Mesendoderm (in vitro differentiated cells): ENCODE data around the gene PAQR6. TPM values are rescaled to one million over a fixed set of nuclear protein-coding genes. Genes with fewer than 3 reads are reported as not detected.
A peak's percentile ranks its signal among the peaks of the same experiment; 100 is the strongest.

Source experiments
- DNase-seq: peaks from one replicate; pipeline ENCODE4 v3.0.0; 2013
- H2AK5ac ChIP-seq: 2 replicates; pipeline ENCODE4 v1.6.1; 2013; ENCODE audit warnings: low read length, inconsistent platforms
- H2BK120ac ChIP-seq: 2 replicates; pipeline ENCODE4 v1.6.1; 2013; ENCODE audit warnings: low read depth, mild to moderate bottlenecking, low read length, moderate library complexity, mixed read lengths
- H2BK15ac ChIP-seq: replicated peaks from 2 replicates; pipeline ENCODE4 v1.6.1; 2013; ENCODE audit warnings: low read depth, mild to moderate bottlenecking, moderate library complexity
- H2BK5ac ChIP-seq: 2 replicates; pipeline ENCODE4 v1.6.1; 2013; ENCODE audit warnings: low read length, inconsistent platforms
- H3K18ac ChIP-seq: 2 replicates; pipeline ENCODE4 v1.6.1; 2013; ENCODE audit warnings: mild to moderate bottlenecking, low read length, mixed read lengths
- H3K23ac ChIP-seq: one replicate; pipeline ENCODE4 v1.6.1; 2013; ENCODE audit warnings: low read length
- H3K27ac ChIP-seq: 2 replicates; pipeline ENCODE4 v1.5.1; 2013; ENCODE audit warnings: low read depth, mild to moderate bottlenecking, inconsistent platforms, low read length, moderate library complexity
- H3K27me3 ChIP-seq: 2 replicates; pipeline ENCODE4 v1.6.1; 2013; ENCODE audit warnings: low read length, control low read depth, mild to moderate bottlenecking, inconsistent platforms; ENCODE audit not compliant: insufficient read depth, poor library complexity
- H3K36me3 ChIP-seq: 2 replicates; pipeline ENCODE4 v1.6.1; 2013; ENCODE audit warnings: low read length, inconsistent platforms; ENCODE audit not compliant: control insufficient read depth, insufficient read depth
- H3K4ac ChIP-seq: one replicate; pipeline ENCODE4 v1.6.1; 2013; ENCODE audit warnings: low read depth, mild to moderate bottlenecking, low read length, moderate library complexity
- H3K4me1 ChIP-seq: 2 replicates; pipeline ENCODE4 v1.6.1; 2013; ENCODE audit warnings: low read depth, low read length, inconsistent platforms; ENCODE audit not compliant: control insufficient read depth
- H3K4me2 ChIP-seq: 2 replicates; pipeline ENCODE4 v1.6.1; 2013; ENCODE audit warnings: low read length
- H3K4me3 ChIP-seq: 2 replicates; pipeline ENCODE4 v1.5.1; 2013; ENCODE audit warnings: mild to moderate bottlenecking, low read length
- H3K56ac ChIP-seq: one replicate; pipeline ENCODE4 v1.6.1; 2013; ENCODE audit warnings: low read length
- H3K79me1 ChIP-seq: 2 replicates; pipeline ENCODE4 v1.6.1; 2013; ENCODE audit warnings: low read length, inconsistent platforms
- H3K79me2 ChIP-seq: 2 replicates; pipeline ENCODE4 v1.6.1; 2013; ENCODE audit warnings: mild to moderate bottlenecking, low read length; ENCODE audit not compliant: control insufficient read depth, insufficient read depth
- H3K9ac ChIP-seq: 2 replicates; pipeline ENCODE4 v1.6.1; 2013; ENCODE audit warnings: low read length, inconsistent platforms
- H4K5ac ChIP-seq: one replicate; pipeline ENCODE4 v1.6.1; 2013; ENCODE audit warnings: low read length
- H4K8ac ChIP-seq: one replicate; pipeline ENCODE4 v1.6.1; 2013; ENCODE audit warnings: low read depth, mild to moderate bottlenecking, control low read depth, low read length, moderate library complexity
- WGBS: extraction: QIAGEN DNeasy Blood & Tissue Kit; methylation state at CpG from one replicate; pipeline ENCODE4 v1.1.7; 2013; ENCODE audit warnings: low lambda C conversion rate, missing lambda C conversion rate; ENCODE audit not compliant: insufficient coverage; ENCODE audit errors: extremely low coverage; 5-methylcytosine and 5-hydroxymethylcytosine counted together
- polyA plus RNA-seq, 2 experiments: library from polyadenylated mRNA; stranded (reverse); fragments of 200-250 nt; gene quantifications; one replicate each; pipeline ENCODE4 v1.2.3, GENCODE V29; 2013

Gene PAQR6
- 2.7 TPM for polyA plus RNA-seq (2013, experiment 1 of 2)
- 3.0 TPM for polyA plus RNA-seq (2013, experiment 2 of 2)

- Histone ChIP-seq H2BK15ac (no peak within 1 kb of the TSS), H3K56ac (no peak within 1 kb of the TSS), H3K79me1 (no peaks in the 10 kb centered on the region), H3K27ac (no peak within 1 kb of the TSS), H2BK120ac (no peak within 1 kb of the TSS), H3K36me3 (peaks cover 9% of the 10 kb centered on the region), H3K4me1 (no peaks in the 10 kb centered on the region), H3K4me3 (no peak within 1 kb of the TSS), H3K18ac (no peak within 1 kb of the TSS), H4K8ac (no peak within 1 kb of the TSS), H2AK5ac (no peak within 1 kb of the TSS), H4K5ac (no peak within 1 kb of the TSS), H2BK5ac (no peak within 1 kb of the TSS), H3K9ac (no peak within 1 kb of the TSS), H3K27me3 (no peaks in the 10 kb centered on the region), H3K4ac (no peak within 1 kb of the TSS), H3K79me2 (no peaks in the 10 kb centered on the region), H3K23ac (no peak within 1 kb of the TSS), H3K4me2 (no peak within 1 kb of the TSS)
- no CpG with 5 or more reads among the region's 16 CpGs for WGBS
- DNase-seq = no peak
Measured at GRCh38 chr1:156247460-156248322, at the start of gene PAQR6. Gene PAQR6, minus strand, starts transcription at chr1:156248056. Its CDS starts 1,325 bp downstream, at chr1:156246731.

- H3K9ac ChIP-seq = peak within 1 kb of the TSS; percentile 83
- peak within 1 kb of the TSS; percentile 73 for H2AK5ac ChIP-seq
- H3K4me2 ChIP-seq = peak within 1 kb of the TSS; percentile 57
- H2BK5ac ChIP-seq = no peak within 1 kb of the TSS
- peaks cover 5% of the 10 kb centered on the region for H3K4me1 ChIP-seq
- peak within 1 kb of the TSS; percentile 9 for H4K5ac ChIP-seq
- H2BK15ac ChIP-seq = no peak within 1 kb of the TSS
- WGBS = no CpG with 5 or more reads among the region's 17 CpGs
- no peaks in the 10 kb centered on the region for H3K79me2 ChIP-seq
- DNase-seq = peak; percentile 45
- no peak within 1 kb of the TSS for H3K27ac ChIP-seq
- no peak within 1 kb of the TSS for H3K23ac ChIP-seq
- no peak within 1 kb of the TSS for H2BK120ac ChIP-seq
- no peaks in the 10 kb centered on the region for H3K27me3 ChIP-seq
- H3K56ac ChIP-seq = peak within 1 kb of the TSS; percentile 83
- H3K36me3 ChIP-seq = no peaks in the 10 kb centered on the region
- peaks cover 5% of the 10 kb centered on the region for H3K79me1 ChIP-seq
- no peak within 1 kb of the TSS for H3K4ac ChIP-seq
- H3K18ac ChIP-seq = no peak within 1 kb of the TSS
- H4K8ac ChIP-seq = peak within 1 kb of the TSS; percentile 84
- H3K4me3 ChIP-seq = peak within 1 kb of the TSS; percentile 61
Measured at GRCh38 chr1:156295391-156295947, 47.6 kb upstream of the PAQR6 start, which contains the start of gene GLMP. Gene GLMP, minus strand, starts transcription at chr1:156295679. Its CDS starts 34 bp downstream, at chr1:156295645.

GRCh38 chr1:156293895-156294294, 46.0 kb upstream of the PAQR6 start:
- Histone ChIP-seq H3K23ac (no peak overlapping the region), H3K27me3 (no peaks in the 10 kb centered on the region), H3K56ac (no peak overlapping the region), H3K79me2 (no peaks in the 10 kb centered on the region), H2BK5ac (no peak overlapping the region), H2BK15ac (no peak overlapping the region), H3K79me1 (peaks cover 5% of the 10 kb centered on the region), H3K4me3 (no peak overlapping the region), H3K4ac (no peak overlapping the region), H2BK120ac (no peak overlapping the region), H4K8ac (no peak overlapping the region), H2AK5ac (no peak overlapping the region), H3K9ac (no peak overlapping the region), H3K18ac (no peak overlapping the region), H3K4me2 (no peak overlapping the region), H3K27ac (no peak overlapping the region), H3K36me3 (no peaks in the 10 kb centered on the region), H4K5ac (no peak overlapping the region), H3K4me1 (peaks cover 5% of the 10 kb centered on the region)
- DNase-seq = no peak
- no CpG with 5 or more reads among the region's 9 CpGs for WGBS

GRCh38 chr1:156293098-156293434, 45.2 kb upstream of the PAQR6 start:
- no peak overlapping the region for H3K18ac ChIP-seq
- no peak overlapping the region for H3K9ac ChIP-seq
- H2AK5ac ChIP-seq = no peak overlapping the region
- H3K56ac ChIP-seq = no peak overlapping the region
- no peak for DNase-seq
- no peaks in the 10 kb centered on the region for H3K79me2 ChIP-seq
- H2BK120ac ChIP-seq = no peak overlapping the region
- WGBS = no CpG with 5 or more reads among the region's 8 CpGs
- no peaks in the 10 kb centered on the region for H3K27me3 ChIP-seq
- no peak overlapping the region for H3K4ac ChIP-seq
- H3K36me3 ChIP-seq = no peaks in the 10 kb centered on the region
- no peak overlapping the region for H3K27ac ChIP-seq
- no peak overlapping the region for H4K8ac ChIP-seq
- H3K79me1 ChIP-seq = peaks cover 5% of the 10 kb centered on the region
- no peak overlapping the region for H3K23ac ChIP-seq
- no peak overlapping the region for H2BK5ac ChIP-seq
- H3K4me3 ChIP-seq = no peak overlapping the region
- H4K5ac ChIP-seq = no peak overlapping the region
- no peak overlapping the region for H3K4me2 ChIP-seq
- H3K4me1 ChIP-seq = peaks cover 5% of the 10 kb centered on the region
- no peak overlapping the region for H2BK15ac ChIP-seq

GRCh38 chr1:156291226-156292061, 43.6 kb upstream of the PAQR6 start:
- H2AK5ac ChIP-seq = no peak overlapping the region
- no peak overlapping the region for H4K5ac ChIP-seq
- H3K27me3 ChIP-seq = no peaks in the 10 kb centered on the region
- no peak overlapping the region for H3K27ac ChIP-seq
- peaks cover 5% of the 10 kb centered on the region for H3K4me1 ChIP-seq
- H3K23ac ChIP-seq = no peak overlapping the region
- H3K79me1 ChIP-seq = peaks cover 5% of the 10 kb centered on the region
- no peak overlapping the region for H2BK15ac ChIP-seq
- peak overlapping the region; percentile 59 for H3K4me2 ChIP-seq
- H3K9ac ChIP-seq = peak overlapping the region; percentile 76
- H3K36me3 ChIP-seq = no peaks in the 10 kb centered on the region
- no peak overlapping the region for H3K18ac ChIP-seq
- DNase-seq = peak; percentile 95
- H2BK120ac ChIP-seq = no peak overlapping the region
- peak overlapping the region; percentile 87 for H3K56ac ChIP-seq
- H3K79me2 ChIP-seq = no peaks in the 10 kb centered on the region
- H3K4ac ChIP-seq = no peak overlapping the region
- no peak overlapping the region for H2BK5ac ChIP-seq
- H3K4me3 ChIP-seq = peak overlapping the region; percentile 32
- no CpG with 5 or more reads among the region's 37 CpGs for WGBS
- H4K8ac ChIP-seq = no peak overlapping the region
